Measurements from ENCODE around the gene RPH3AL.

RPH3AL gene

GRCh38 chr17:340074-340473 lies 12.5 kb downstream of the RPH3AL start:
- H3K27ac ChIP-seq (ENCODE audit: insufficient read depth in 1 of 2, low read depth in 1 of 2, low read length in 2 of 2, poor library complexity in 1 of 2, severe bottlenecking in 2 of 2) = no peak overlapping the region
- H3K4me1 ChIP-seq (ENCODE audit: control extremely low read depth in 1 of 4, control insufficient read depth in 4 of 4, insufficient read depth in 4 of 4, low read length in 3 of 4) = peaks cover 0 to 24% (median 12%) of the 10 kb centered on the region in 4 experiments
- H3K36me3 ChIP-seq (ENCODE audit: control insufficient read depth in 4 of 4, insufficient read depth in 4 of 4, low read length in 3 of 4) = no peaks in the 10 kb centered on the region
- ChIA-PET CTCF (interaction anchor here (1.2 to 1.3 kb wide), 2 partner anchors 9 to 31 kb away, joined by 3 read pairs; no protein-coding TSS in a partner anchor), POLR2A (no interaction called here)
- peaks cover 0 to 3% (median 0%) of the 10 kb centered on the region in 5 experiments for H3K27me3 ChIP-seq (replicated peaks in 2 of 5; ENCODE audit: control insufficient read depth in 4 of 5, insufficient read depth in 5 of 5, low read length in 4 of 5)
- WGBS (ENCODE audit: insufficient coverage) = 98% methylated on average over 4 of the region's 4 CpGs
- H3K4me3 ChIP-seq (ENCODE audit: control insufficient read depth in 1 of 7, extremely low read depth in 1 of 7, insufficient read depth in 4 of 7, low read depth in 2 of 7, low read length in 6 of 7) = no peak overlapping the region
- H3K9me3 ChIP-seq (ENCODE audit: control extremely low read depth in 1 of 5, control insufficient read depth in 4 of 5, insufficient read depth in 2 of 5, low read depth in 1 of 5, low read length in 4 of 5) = no peaks in the 10 kb centered on the region
- DNase-seq = no peak

DNA sequence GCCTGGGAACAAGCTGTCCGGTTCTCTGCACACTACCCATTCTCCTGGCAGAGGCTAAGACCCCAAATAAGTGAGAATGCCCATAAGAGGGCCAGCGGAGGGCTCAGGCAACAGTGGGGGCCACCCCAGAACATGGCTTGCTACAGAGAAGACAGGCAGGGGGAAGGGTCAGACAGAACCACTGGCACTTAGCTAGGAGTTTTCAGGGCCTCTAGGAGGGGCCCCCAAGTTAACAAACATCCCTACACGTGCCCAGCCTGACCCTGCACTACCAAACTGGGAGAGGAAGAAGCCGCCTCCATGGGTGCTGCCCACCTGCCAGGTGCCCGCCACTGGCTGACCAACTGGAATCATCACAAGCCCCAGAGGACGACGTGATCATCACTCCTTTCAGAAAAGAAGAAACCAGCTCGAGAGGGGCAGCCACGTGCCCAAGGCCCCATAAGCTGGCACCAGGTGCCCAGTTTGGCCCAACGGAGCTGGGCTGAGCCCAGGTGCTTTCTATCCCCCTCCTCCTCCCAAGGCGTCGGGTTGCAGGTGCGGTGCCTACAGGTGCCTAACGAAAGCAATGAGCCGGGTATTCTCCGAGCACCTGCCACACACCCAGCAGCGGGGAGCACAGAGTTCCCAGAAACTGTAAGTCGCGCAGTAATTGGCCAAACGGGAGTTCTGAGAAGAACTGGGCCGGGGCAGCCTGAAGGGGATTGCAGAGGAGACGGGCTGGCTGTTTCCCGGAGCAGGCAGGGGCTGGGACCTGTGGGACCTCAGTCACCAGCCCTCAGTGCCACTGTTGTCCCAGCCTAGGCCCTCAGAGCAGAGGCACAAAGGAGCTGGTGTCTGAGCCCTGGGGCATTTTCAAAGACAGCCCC lies 13.2 kb downstream of the RPH3AL start:
- peaks cover 0 to 3% (median 0%) of the 10 kb centered on the region in 5 experiments for H3K27me3 ChIP-seq (replicated peaks in 2 of 5; ENCODE audit: control insufficient read depth in 4 of 5, insufficient read depth in 5 of 5, low read length in 4 of 5)
- H3K4me3 ChIP-seq (ENCODE audit: control insufficient read depth in 1 of 7, extremely low read depth in 1 of 7, insufficient read depth in 4 of 7, low read depth in 2 of 7, low read length in 6 of 7) = no peak overlapping the region
- ChIA-PET CTCF (interaction anchor here (1.2 to 1.3 kb wide), 2 partner anchors 8 to 30 kb away, joined by 3 read pairs; no protein-coding TSS in a partner anchor), POLR2A (interaction anchor here (1.0 kb wide), 1 partner anchor 18 kb away, joined by 3 read pairs; no protein-coding TSS in a partner anchor)
- no peaks in the 10 kb centered on the region for H3K36me3 ChIP-seq (ENCODE audit: control insufficient read depth in 4 of 4, insufficient read depth in 4 of 4, low read length in 3 of 4)
- H3K4me1 ChIP-seq (ENCODE audit: control extremely low read depth in 1 of 4, control insufficient read depth in 4 of 4, insufficient read depth in 4 of 4, low read length in 3 of 4) = peaks cover 0 to 30% (median 13%) of the 10 kb centered on the region in 4 experiments
- no peak for DNase-seq
- WGBS (ENCODE audit: insufficient coverage) = 93% methylated on average over 16 of the region's 23 CpGs
- no peaks in the 10 kb centered on the region for H3K9me3 ChIP-seq (ENCODE audit: control extremely low read depth in 1 of 5, control insufficient read depth in 4 of 5, insufficient read depth in 2 of 5, low read depth in 1 of 5, low read length in 4 of 5)
- no peak overlapping the region for H3K27ac ChIP-seq (ENCODE audit: insufficient read depth in 1 of 2, low read depth in 1 of 2, low read length in 2 of 2, poor library complexity in 1 of 2, severe bottlenecking in 2 of 2)

- H3K36me3 ChIP-seq (ENCODE audit: control insufficient read depth in 4 of 4, insufficient read depth in 4 of 4, low read length in 3 of 4) = no peaks in the 10 kb centered on the region
- H3K27me3 ChIP-seq (replicated peaks in 2 of 5; ENCODE audit: control insufficient read depth in 4 of 5, insufficient read depth in 5 of 5, low read length in 4 of 5) = peaks cover 0 to 3% (median 0%) of the 10 kb centered on the region in 5 experiments
- H3K4me1 ChIP-seq (ENCODE audit: control extremely low read depth in 1 of 4, control insufficient read depth in 4 of 4, insufficient read depth in 4 of 4, low read length in 3 of 4) = peaks cover 0 to 38% (median 17%) of the 10 kb centered on the region in 4 experiments
- H3K9me3 ChIP-seq (ENCODE audit: control extremely low read depth in 1 of 5, control insufficient read depth in 4 of 5, insufficient read depth in 2 of 5, low read depth in 1 of 5, low read length in 4 of 5) = no peaks in the 10 kb centered on the region
- H3K4me3 ChIP-seq (ENCODE audit: control insufficient read depth in 1 of 7, extremely low read depth in 1 of 7, insufficient read depth in 4 of 7, low read depth in 2 of 7, low read length in 6 of 7) = no peak overlapping the region
- DNase-seq = peak in 2 of 3 donors; percentile 26 to 53
- no peak overlapping the region for H3K27ac ChIP-seq (ENCODE audit: insufficient read depth in 1 of 2, low read depth in 1 of 2, low read length in 2 of 2, poor library complexity in 1 of 2, severe bottlenecking in 2 of 2)
- 93% methylated on average over 18 of the region's 19 CpGs for WGBS (ENCODE audit: insufficient coverage)
- ChIA-PET POLR2A (interaction anchor here (1.0 kb wide), 1 partner anchor 19 kb away, joined by 3 read pairs; no protein-coding TSS in a partner anchor), CTCF (interaction anchor here (0.7 kb wide), 1 partner anchor 9 kb away, joined by 4 read pairs; no protein-coding TSS in a partner anchor)
Measured at GRCh38 chr17:338442-339192, 14.0 kb downstream of the RPH3AL start.

DNA sequence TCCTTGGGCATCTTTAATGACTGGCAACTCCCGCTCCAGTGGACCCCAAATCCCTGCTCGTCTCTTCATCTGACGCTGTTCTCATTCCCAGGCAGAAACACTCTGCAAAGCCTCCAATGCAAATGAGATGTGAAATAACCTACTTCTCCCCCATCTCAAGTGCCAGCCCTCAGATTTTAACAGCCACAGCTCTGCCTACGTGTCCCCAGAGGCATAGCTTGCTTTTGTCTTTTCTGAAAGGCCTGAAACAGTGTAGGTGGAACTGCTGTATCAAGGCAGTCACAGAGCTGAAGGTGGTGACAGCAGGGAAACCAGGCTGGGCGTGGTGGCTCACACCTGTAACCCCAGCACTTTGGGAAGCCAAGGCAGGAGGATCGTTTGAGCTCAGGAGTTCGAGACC lies 14.7 kb downstream of the RPH3AL start:
- Histone ChIP-seq H3K27ac (ENCODE audit: insufficient read depth in 1 of 2, low read depth in 1 of 2, low read length in 2 of 2, poor library complexity in 1 of 2, severe bottlenecking in 2 of 2) (no peak overlapping the region), H3K27me3 (replicated peaks in 2 of 5; ENCODE audit: control insufficient read depth in 4 of 5, insufficient read depth in 5 of 5, low read length in 4 of 5) (peaks cover 0 to 6% (median 0%) of the 10 kb centered on the region in 5 experiments), H3K4me3 (ENCODE audit: control insufficient read depth in 1 of 7, extremely low read depth in 1 of 7, insufficient read depth in 4 of 7, low read depth in 2 of 7, low read length in 6 of 7) (no peak overlapping the region), H3K4me1 (ENCODE audit: control extremely low read depth in 1 of 4, control insufficient read depth in 4 of 4, insufficient read depth in 4 of 4, low read length in 3 of 4) (peaks cover 0 to 36% (median 18%) of the 10 kb centered on the region in 4 experiments), H3K36me3 (ENCODE audit: control insufficient read depth in 4 of 4, insufficient read depth in 4 of 4, low read length in 3 of 4) (no peaks in the 10 kb centered on the region), H3K9me3 (ENCODE audit: control extremely low read depth in 1 of 5, control insufficient read depth in 4 of 5, insufficient read depth in 2 of 5, low read depth in 1 of 5, low read length in 4 of 5) (no peaks in the 10 kb centered on the region)
- no peak for DNase-seq
- ChIA-PET CTCF (interaction anchor here (0.5 to 0.7 kb wide), 2 partner anchors 10 to 1649 kb away, joined by 3 to 4 read pairs; no protein-coding TSS in a partner anchor), POLR2A (no interaction called here)
- 100% methylated on average over 2 of the region's 7 CpGs for WGBS (ENCODE audit: insufficient coverage)

DNA sequence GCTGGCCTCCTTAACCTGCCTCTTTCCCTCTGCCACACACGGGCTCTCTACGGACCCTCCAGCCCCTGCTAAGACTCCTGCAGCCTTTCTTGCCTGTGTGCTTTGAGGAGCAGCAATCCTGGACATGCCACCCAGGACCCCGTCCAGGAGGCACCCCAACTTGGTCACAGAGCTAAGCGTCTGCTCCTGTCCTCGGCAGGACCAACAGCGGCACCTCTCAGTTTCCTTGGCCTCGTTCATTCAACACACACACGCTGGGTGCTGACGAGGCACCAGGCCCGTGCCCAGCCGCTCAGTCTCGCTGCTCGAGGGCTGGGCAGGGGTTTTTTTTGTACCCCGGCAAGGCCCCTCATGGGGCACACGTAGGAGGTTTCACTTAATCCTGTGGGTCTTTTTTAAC lies 15.2 kb downstream of the RPH3AL start:
- Histone ChIP-seq H3K27me3 (replicated peaks in 2 of 5; ENCODE audit: control insufficient read depth in 4 of 5, insufficient read depth in 5 of 5, low read length in 4 of 5) (peaks cover 0 to 6% (median 0%) of the 10 kb centered on the region in 5 experiments), H3K4me1 (ENCODE audit: control extremely low read depth in 1 of 4, control insufficient read depth in 4 of 4, insufficient read depth in 4 of 4, low read length in 3 of 4) (peaks cover 0 to 36% (median 18%) of the 10 kb centered on the region in 4 experiments), H3K36me3 (ENCODE audit: control insufficient read depth in 4 of 4, insufficient read depth in 4 of 4, low read length in 3 of 4) (no peaks in the 10 kb centered on the region), H3K9me3 (ENCODE audit: control extremely low read depth in 1 of 5, control insufficient read depth in 4 of 5, insufficient read depth in 2 of 5, low read depth in 1 of 5, low read length in 4 of 5) (no peaks in the 10 kb centered on the region), H3K4me3 (ENCODE audit: control insufficient read depth in 1 of 7, extremely low read depth in 1 of 7, insufficient read depth in 4 of 7, low read depth in 2 of 7, low read length in 6 of 7) (no peak overlapping the region), H3K27ac (ENCODE audit: insufficient read depth in 1 of 2, low read depth in 1 of 2, low read length in 2 of 2, poor library complexity in 1 of 2, severe bottlenecking in 2 of 2) (no peak overlapping the region)
- DNase-seq = no peak
- CTCF ChIA-PET = interaction anchor here (0.5 kb wide), 1 partner anchor 1650 kb away, joined by 3 read pairs; no protein-coding TSS in a partner anchor
- POLR2A ChIA-PET = no interaction called here
- WGBS (ENCODE audit: insufficient coverage) = 95% methylated on average over 15 of the region's 15 CpGs

GRCh38 chr17:337022-337420 lies 15.6 kb downstream of the RPH3AL start:
- no peak for DNase-seq
- ChIA-PET CTCF (no interaction called here), POLR2A (no interaction called here)
- Histone ChIP-seq H3K4me3 (ENCODE audit: control insufficient read depth in 1 of 7, extremely low read depth in 1 of 7, insufficient read depth in 4 of 7, low read depth in 2 of 7, low read length in 6 of 7) (no peak overlapping the region), H3K4me1 (ENCODE audit: control extremely low read depth in 1 of 4, control insufficient read depth in 4 of 4, insufficient read depth in 4 of 4, low read length in 3 of 4) (peaks cover 0 to 36% (median 18%) of the 10 kb centered on the region in 4 experiments), H3K9me3 (ENCODE audit: control extremely low read depth in 1 of 5, control insufficient read depth in 4 of 5, insufficient read depth in 2 of 5, low read depth in 1 of 5, low read length in 4 of 5) (no peaks in the 10 kb centered on the region), H3K27ac (ENCODE audit: insufficient read depth in 1 of 2, low read depth in 1 of 2, low read length in 2 of 2, poor library complexity in 1 of 2, severe bottlenecking in 2 of 2) (no peak overlapping the region), H3K27me3 (replicated peaks in 2 of 5; ENCODE audit: control insufficient read depth in 4 of 5, insufficient read depth in 5 of 5, low read length in 4 of 5) (peaks cover 0 to 6% (median 0%) of the 10 kb centered on the region in 5 experiments), H3K36me3 (ENCODE audit: control insufficient read depth in 4 of 4, insufficient read depth in 4 of 4, low read length in 3 of 4) (no peaks in the 10 kb centered on the region)
- WGBS (ENCODE audit: insufficient coverage) = 98% methylated on average over 11 of the region's 12 CpGs

Data from common myeloid progenitor, CD34-positive (primary cell).